DMS 273 (cell line): ENCODE results near the gene ORM1.

Source experiments
- DNase-seq: peaks from one replicate; lab custom pipeline; 2025; ENCODE audit not compliant: unreplicated experiment; lab: John Stamatoyannopoulos, UW

Gene ORM1

GRCh38 chr9:114287001-114287762 lies 35.7 kb upstream of the ORM1 start:
- peak; percentile 90 for DNase-seq

- no peak for DNase-seq
Observed at GRCh38 chr9:114287763-114288192, 35.1 kb upstream of the ORM1 start.

GRCh38 chr9:114288193-114289091 lies 34.5 kb upstream of the ORM1 start:
- peak; percentile 51 for DNase-seq

- no peak for DNase-seq
Observed at GRCh38 chr9:114289106-114289505, 33.8 kb upstream of the ORM1 start.

- peak; percentile 72 for DNase-seq
Observed at GRCh38 chr9:114289571-114290481, 33.1 kb upstream of the ORM1 start.

GRCh38 chr9:114290561-114290986 lies 32.3 kb upstream of the ORM1 start:
- DNase-seq = peak; percentile 56

GRCh38 chr9:114291064-114291474 lies 31.8 kb upstream of the ORM1 start:
- peak; percentile 84 for DNase-seq

GRCh38 chr9:114291886-114292590 lies 30.9 kb upstream of the ORM1 start:
- DNase-seq = no peak

- no peak for DNase-seq
Observed at GRCh38 chr9:114294664-114295063, 28.2 kb upstream of the ORM1 start.

GRCh38 chr9:114296338-114296737 lies 26.6 kb upstream of the ORM1 start:
- no peak for DNase-seq

- no peak for DNase-seq
Observed at GRCh38 chr9:114299286-114300152, 23.4 kb upstream of the ORM1 start.

GRCh38 chr9:114300153-114300845 lies 22.6 kb upstream of the ORM1 start:
- no peak for DNase-seq

- DNase-seq = no peak
Observed at GRCh38 chr9:114300846-114301797, 21.8 kb upstream of the ORM1 start.

GRCh38 chr9:114301798-114302565 lies 20.9 kb upstream of the ORM1 start:
- DNase-seq = no peak

GRCh38 chr9:114302727-114303126 lies 20.2 kb upstream of the ORM1 start:
- DNase-seq = no peak

GRCh38 chr9:114303571-114303970 lies 19.3 kb upstream of the ORM1 start:
- DNase-seq = no peak

- peak; percentile 27 for DNase-seq
Observed at GRCh38 chr9:114303977-114304376, 18.9 kb upstream of the ORM1 start.
